Tibial artery (tissue), 4 donors: ENCODE measurements around the gene ENTPD8.
A peak's percentile ranks its signal among the peaks of the same experiment; 100 is the strongest.

Experiments
- DNase-seq, 2 donors: peaks; one replicate each; pipeline ENCODE4 v3.0.0-alpha.2; 2019
- H3K27ac ChIP-seq, 2 donors: fragments of 200-600 bp; sonication (generic) in 1 of 2; 1 replicate in 1 of 2; 2 replicates in 1 of 2; pipeline ENCODE4 v1.5.1; 2018 to 2019; ENCODE audit warnings: mild to moderate bottlenecking in 1 of 2
- H3K27me3 ChIP-seq, 2 donors: fragments of 200-600 bp; sonication (generic) in 1 of 2; one replicate each; pipeline versions ENCODE4 v1.5.1 to v1.6.0; 2016 to 2019
- H3K36me3 ChIP-seq, 3 donors: fragments of 200-600 bp; sonication (generic) in 2 of 3; one replicate each; pipeline ENCODE4 v1.5.1; 2016 to 2019; ENCODE audit warnings: mild to moderate bottlenecking in 2 of 3
- H3K4me1 ChIP-seq, 4 donors: fragments of 200-600 bp; sonication (generic) in 2 of 4; 1 replicate in 3 of 4; 2 replicates in 1 of 4; pipeline ENCODE4 v1.5.1; 2016 to 2019
- H3K4me3 ChIP-seq, 2 donors: fragments of 200-600 bp; sonication (generic) in 1 of 2; 1 replicate in 1 of 2; 2 replicates in 1 of 2; pipeline ENCODE4 v1.5.1; 2018 to 2019; ENCODE audit warnings: mild to moderate bottlenecking in 2 of 2
- H3K9me3 ChIP-seq, 3 donors: fragments of 200-600 bp; sonication (generic) in 1 of 3; one replicate each; pipeline ENCODE4 v1.5.1; 2016 to 2019
- intact Hi-C: fragments of 100-400 bp; cut with DNase I; formaldehyde crosslinking; loops from one replicate; pipeline ENCODE4 v1.15.0; 2023; ENCODE audit warnings: low total_unique reads
- TF ChIP-seq, protein P1 (sequence below), 2 experiments: fragments of 200-600 bp in 1 of 2; fragments of 450-650 bp in 1 of 2; IDR thresholded peaks; one replicate each; pipeline ENCODE4 v1.5.1; 2017 to 2019; ENCODE audit warnings: antibody characterized with exemption in 2 of 2, mild to moderate bottlenecking in 1 of 2, moderate library complexity in 1 of 2

ENTPD8 gene, protein sequence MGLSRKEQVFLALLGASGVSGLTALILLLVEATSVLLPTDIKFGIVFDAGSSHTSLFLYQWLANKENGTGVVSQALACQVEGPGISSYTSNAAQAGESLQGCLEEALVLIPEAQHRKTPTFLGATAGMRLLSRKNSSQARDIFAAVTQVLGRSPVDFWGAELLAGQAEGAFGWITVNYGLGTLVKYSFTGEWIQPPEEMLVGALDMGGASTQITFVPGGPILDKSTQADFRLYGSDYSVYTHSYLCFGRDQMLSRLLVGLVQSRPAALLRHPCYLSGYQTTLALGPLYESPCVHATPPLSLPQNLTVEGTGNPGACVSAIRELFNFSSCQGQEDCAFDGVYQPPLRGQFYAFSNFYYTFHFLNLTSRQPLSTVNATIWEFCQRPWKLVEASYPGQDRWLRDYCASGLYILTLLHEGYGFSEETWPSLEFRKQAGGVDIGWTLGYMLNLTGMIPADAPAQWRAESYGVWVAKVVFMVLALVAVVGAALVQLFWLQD

GRCh38 chr9:137441289-137441934, at the start of gene ENTPD8:
TSS of gene ENTPD8 (minus strand) at chr9:137441357. CDS start at chr9:137438285, 3,072 bp downstream.
- Histone ChIP-seq H3K27ac (no peak within 1 kb of the TSS), H3K4me3 (peak within 1 kb of the TSS; percentile 22 to 40), H3K36me3 (no peaks in the 10 kb centered on the region), H3K27me3 (peaks cover 0 to 70% of the 10 kb centered on the region in 2 donors), H3K9me3 (no peaks in the 10 kb centered on the region), H3K4me1 (peaks cover 0 to 22% (median 12%) of the 10 kb centered on the region in 4 donors)
- TF ChIP-seq, protein P1, sequence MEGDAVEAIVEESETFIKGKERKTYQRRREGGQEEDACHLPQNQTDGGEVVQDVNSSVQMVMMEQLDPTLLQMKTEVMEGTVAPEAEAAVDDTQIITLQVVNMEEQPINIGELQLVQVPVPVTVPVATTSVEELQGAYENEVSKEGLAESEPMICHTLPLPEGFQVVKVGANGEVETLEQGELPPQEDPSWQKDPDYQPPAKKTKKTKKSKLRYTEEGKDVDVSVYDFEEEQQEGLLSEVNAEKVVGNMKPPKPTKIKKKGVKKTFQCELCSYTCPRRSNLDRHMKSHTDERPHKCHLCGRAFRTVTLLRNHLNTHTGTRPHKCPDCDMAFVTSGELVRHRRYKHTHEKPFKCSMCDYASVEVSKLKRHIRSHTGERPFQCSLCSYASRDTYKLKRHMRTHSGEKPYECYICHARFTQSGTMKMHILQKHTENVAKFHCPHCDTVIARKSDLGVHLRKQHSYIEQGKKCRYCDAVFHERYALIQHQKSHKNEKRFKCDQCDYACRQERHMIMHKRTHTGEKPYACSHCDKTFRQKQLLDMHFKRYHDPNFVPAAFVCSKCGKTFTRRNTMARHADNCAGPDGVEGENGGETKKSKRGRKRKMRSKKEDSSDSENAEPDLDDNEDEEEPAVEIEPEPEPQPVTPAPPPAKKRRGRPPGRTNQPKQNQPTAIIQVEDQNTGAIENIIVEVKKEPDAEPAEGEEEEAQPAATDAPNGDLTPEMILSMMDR (IDR thresholded peaks at IDR 0.05) = no peak
- DNase-seq = no peak
- intact Hi-C loops = no loop called here

GRCh38 chr9:137490532-137491186, 49.5 kb upstream of the ENTPD8 start:
- H3K27me3 ChIP-seq = no peaks in the 10 kb centered on the region
- intact Hi-C loops = no loop called here
- H3K4me1 ChIP-seq = no peaks in the 10 kb centered on the region

DNA sequence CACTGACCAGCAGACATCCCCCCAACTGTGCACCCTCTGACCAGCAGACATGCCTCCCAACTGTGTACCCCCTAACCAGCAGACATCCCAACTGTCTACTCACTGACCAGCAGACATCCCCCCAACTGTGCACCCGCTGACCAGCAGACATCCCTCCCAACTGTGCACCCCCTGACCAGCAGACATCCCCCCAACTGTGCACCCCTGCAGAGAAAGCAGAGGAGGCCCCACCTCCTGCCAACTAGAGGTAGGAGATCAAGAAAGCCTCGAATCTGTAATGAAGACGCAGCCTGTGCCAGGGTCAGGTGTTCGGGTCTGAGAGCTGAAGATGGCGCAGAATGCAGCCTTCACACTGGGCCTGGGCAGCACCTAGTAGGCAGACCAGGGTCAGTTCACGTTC, 47.7 kb upstream of the ENTPD8 start:
- no peak overlapping the region for H3K4me3 ChIP-seq
- no peak overlapping the region for H3K27ac ChIP-seq
- no peaks in the 10 kb centered on the region for H3K9me3 ChIP-seq
- intact Hi-C loops = no loop called here
- TF ChIP-seq, protein P1 (IDR thresholded peaks at IDR 0.05) = no peak
- H3K36me3 ChIP-seq = peaks cover 0 to 51% (median 9%) of the 10 kb centered on the region in 3 donors
- H3K4me1 ChIP-seq = no peaks in the 10 kb centered on the region
- no peaks in the 10 kb centered on the region for H3K27me3 ChIP-seq
- DNase-seq = no peak

More at GRCh38 chr9:137490532-137491186, 49.5 kb upstream of the ENTPD8 start:
- H3K36me3 ChIP-seq = peaks cover 0 to 67% (median 9%) of the 10 kb centered on the region in 3 donors
- TF ChIP-seq, protein P1 (IDR thresholded peaks at IDR 0.05) = no peak
- no peak for DNase-seq
- H3K9me3 ChIP-seq = no peaks in the 10 kb centered on the region
- H3K27ac ChIP-seq = no peak overlapping the region
- no peak overlapping the region for H3K4me3 ChIP-seq

DNA sequence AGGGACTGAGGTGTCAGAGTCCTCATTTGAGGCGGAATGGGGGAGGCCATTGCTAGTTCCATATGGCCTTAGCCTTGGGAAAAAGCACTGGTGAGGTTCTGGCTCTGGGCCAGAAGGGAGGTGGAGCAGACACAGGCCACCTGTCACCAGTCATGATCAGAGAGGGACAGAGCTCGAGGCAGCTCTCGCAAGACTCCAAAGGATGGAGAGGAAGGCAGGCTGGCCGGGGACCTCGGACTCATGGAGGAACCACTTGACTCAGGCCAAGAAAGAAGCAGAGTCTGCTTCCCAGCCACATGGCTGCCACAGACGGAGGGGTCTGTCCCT, 47.1 kb upstream of the ENTPD8 start:
- Histone ChIP-seq H3K27me3 (no peaks in the 10 kb centered on the region), H3K4me1 (no peaks in the 10 kb centered on the region), H3K9me3 (no peaks in the 10 kb centered on the region), H3K27ac (no peak overlapping the region), H3K36me3 (peaks cover 0 to 46% (median 9%) of the 10 kb centered on the region in 3 donors), H3K4me3 (no peak overlapping the region)
- intact Hi-C loops = no loop called here
- DNase-seq = no peak
- TF ChIP-seq, protein P1 (IDR thresholded peaks at IDR 0.05) = no peak

- H3K36me3 ChIP-seq = peaks cover 0 to 41% (median 9%) of the 10 kb centered on the region in 3 donors
- no peak for DNase-seq
- intact Hi-C loops = no loop called here
- H3K9me3 ChIP-seq = no peaks in the 10 kb centered on the region
- H3K4me1 ChIP-seq = no peaks in the 10 kb centered on the region
- no peak overlapping the region for H3K4me3 ChIP-seq
- H3K27me3 ChIP-seq = no peaks in the 10 kb centered on the region
- H3K27ac ChIP-seq = no peak overlapping the region
- TF ChIP-seq, protein P1 (IDR thresholded peaks at IDR 0.05) = no peak
Measured at GRCh38 chr9:137487454-137488326, 46.5 kb upstream of the ENTPD8 start.
